ENCODE data around the gene SMPDL3B.
A peak's percentile ranks its signal among the peaks of the same experiment; 100 is the strongest.
"Not testable (repeated sequence)": the region's sequence is repeated elsewhere in the genome, so short reads cannot be mapped to it uniquely, and the experiment has no call there.

The SMPDL3B gene

GRCh38 chr1:27970401-27970800 lies 35.6 kb downstream of the SMPDL3B start:
- no peak for DNase-seq (ENCODE audit: low read depth)

GRCh38 chr1:27971674-27972073 lies 36.9 kb downstream of the SMPDL3B start:
- no peak for DNase-seq (ENCODE audit: low read depth)

- no peak for DNase-seq (ENCODE audit: low read depth)
These were observed 37.3 kb downstream of the SMPDL3B start for GRCh38 chr1:27972141-27972540.

GRCh38 chr1:27973771-27974416 lies 39.1 kb downstream of the SMPDL3B start:
- DNase-seq (ENCODE audit: low read depth) = no peak

GRCh38 chr1:27974417-27974781 lies 39.6 kb downstream of the SMPDL3B start:
- DNase-seq (ENCODE audit: low read depth) = no peak

- no peak for DNase-seq (ENCODE audit: low read depth)
These were observed 44.5 kb downstream of the SMPDL3B start for GRCh38 chr1:27979151-27979858.

GRCh38 chr1:27979859-27980201 lies 45.0 kb downstream of the SMPDL3B start:
- no peak for DNase-seq (ENCODE audit: low read depth)

- no peak for DNase-seq (ENCODE audit: low read depth)
These were observed 45.5 kb downstream of the SMPDL3B start for GRCh38 chr1:27980216-27980845.

- DNase-seq (ENCODE audit: low read depth) = no peak
These were observed 46.3 kb downstream of the SMPDL3B start for GRCh38 chr1:27981145-27981544.

- no peak for DNase-seq (ENCODE audit: low read depth)
These were observed 56.2 kb downstream of the SMPDL3B start for GRCh38 chr1:27990920-27991537.

- peak; percentile 15 for DNase-seq (ENCODE audit: low read depth)
These were observed 57.5 kb downstream of the SMPDL3B start for GRCh38 chr1:27992276-27992675.

GRCh38 chr1:27993241-27993640 lies 58.4 kb downstream of the SMPDL3B start:
- DNase-seq (ENCODE audit: low read depth) = no peak

GRCh38 chr1:27994060-27994459 lies 59.3 kb downstream of the SMPDL3B start:
- no peak for DNase-seq (ENCODE audit: low read depth)

GRCh38 chr1:27994526-27994925 lies 59.7 kb downstream of the SMPDL3B start:
- not testable (repeated sequence) for DNase-seq (ENCODE audit: low read depth)

GRCh38 chr1:27999055-27999454 lies 64.3 kb downstream of the SMPDL3B start:
- DNase-seq (ENCODE audit: low read depth) = no peak

- DNase-seq (ENCODE audit: low read depth) = no peak
These were observed 67.8 kb downstream of the SMPDL3B start for GRCh38 chr1:28002600-28002999.

GRCh38 chr1:28003117-28003516 lies 68.3 kb downstream of the SMPDL3B start:
- not testable (repeated sequence) for DNase-seq (ENCODE audit: low read depth)
